SK-N-SH (cell line): ENCODE results near the gene SETDB2.

ENCODE experiments used
- EP300 ChIP-seq, 2 experiments: IDR thresholded peaks; 2 replicates each; pipeline versions ENCODE4 v1.4.0 to v1.6.1; 2012; ENCODE audit warnings: borderline replicate concordance in 1 of 2, low read depth in 1 of 2, low read length in 1 of 2
- JUND ChIP-seq: IDR thresholded peaks from 2 replicates; pipeline ENCODE4 v1.4.0; 2012
- POLR2AphosphoS5 ChIP-seq: IDR thresholded peaks from 2 replicates; pipeline ENCODE4 v1.6.1; 2012; ENCODE audit warnings: low read depth, low read length
- SMC3 ChIP-seq: IDR thresholded peaks from 2 replicates; pipeline ENCODE4 v1.6.1; 2012; ENCODE audit warnings: low read depth, low read length, improper control_type of control experiment
- YY1 ChIP-seq: IDR thresholded peaks from 2 replicates; pipeline ENCODE4 v1.4.0; 2012; ENCODE audit warnings: low read depth, mild to moderate bottlenecking
- TF ChIP-seq, protein P1 (sequence below): fragments of 200-600 bp; sonication (generic); IDR thresholded peaks from 2 replicates; pipeline ENCODE4 v1.6.1; 2017; ENCODE audit warnings: antibody characterized with exemption, mild to moderate bottlenecking, moderate library complexity
- TF ChIP-seq, protein P2 (sequence below): IDR thresholded peaks from 2 replicates; pipeline ENCODE4 v1.6.1; 2012; ENCODE audit warnings: mild to moderate bottlenecking, low read depth, low read length, moderate library complexity

DNA sequence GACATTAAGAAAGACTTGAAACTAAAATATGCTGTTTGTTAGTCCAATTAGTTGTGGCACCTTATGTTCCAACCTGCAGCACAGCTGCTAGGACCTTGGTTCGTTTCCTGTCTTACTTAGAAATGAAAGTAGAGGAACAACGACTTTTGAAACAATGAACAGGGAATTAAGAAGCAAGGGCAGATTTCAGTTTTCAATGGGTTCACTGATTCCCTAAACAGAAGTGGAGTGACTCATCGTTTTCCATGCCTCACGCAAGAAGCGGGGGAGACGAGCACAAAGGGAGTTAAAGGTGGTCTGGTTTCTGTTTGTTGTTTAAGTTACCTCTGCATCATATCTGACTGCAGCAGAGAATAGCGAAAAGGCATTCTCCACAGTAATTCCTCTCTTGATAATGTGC, 96.5 kb downstream of the SETDB2 start:
- no peak for TF ChIP-seq POLR2AphosphoS5
- TF ChIP-seq, protein P1, sequence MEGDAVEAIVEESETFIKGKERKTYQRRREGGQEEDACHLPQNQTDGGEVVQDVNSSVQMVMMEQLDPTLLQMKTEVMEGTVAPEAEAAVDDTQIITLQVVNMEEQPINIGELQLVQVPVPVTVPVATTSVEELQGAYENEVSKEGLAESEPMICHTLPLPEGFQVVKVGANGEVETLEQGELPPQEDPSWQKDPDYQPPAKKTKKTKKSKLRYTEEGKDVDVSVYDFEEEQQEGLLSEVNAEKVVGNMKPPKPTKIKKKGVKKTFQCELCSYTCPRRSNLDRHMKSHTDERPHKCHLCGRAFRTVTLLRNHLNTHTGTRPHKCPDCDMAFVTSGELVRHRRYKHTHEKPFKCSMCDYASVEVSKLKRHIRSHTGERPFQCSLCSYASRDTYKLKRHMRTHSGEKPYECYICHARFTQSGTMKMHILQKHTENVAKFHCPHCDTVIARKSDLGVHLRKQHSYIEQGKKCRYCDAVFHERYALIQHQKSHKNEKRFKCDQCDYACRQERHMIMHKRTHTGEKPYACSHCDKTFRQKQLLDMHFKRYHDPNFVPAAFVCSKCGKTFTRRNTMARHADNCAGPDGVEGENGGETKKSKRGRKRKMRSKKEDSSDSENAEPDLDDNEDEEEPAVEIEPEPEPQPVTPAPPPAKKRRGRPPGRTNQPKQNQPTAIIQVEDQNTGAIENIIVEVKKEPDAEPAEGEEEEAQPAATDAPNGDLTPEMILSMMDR = no peak
- TF ChIP-seq, protein P2, sequence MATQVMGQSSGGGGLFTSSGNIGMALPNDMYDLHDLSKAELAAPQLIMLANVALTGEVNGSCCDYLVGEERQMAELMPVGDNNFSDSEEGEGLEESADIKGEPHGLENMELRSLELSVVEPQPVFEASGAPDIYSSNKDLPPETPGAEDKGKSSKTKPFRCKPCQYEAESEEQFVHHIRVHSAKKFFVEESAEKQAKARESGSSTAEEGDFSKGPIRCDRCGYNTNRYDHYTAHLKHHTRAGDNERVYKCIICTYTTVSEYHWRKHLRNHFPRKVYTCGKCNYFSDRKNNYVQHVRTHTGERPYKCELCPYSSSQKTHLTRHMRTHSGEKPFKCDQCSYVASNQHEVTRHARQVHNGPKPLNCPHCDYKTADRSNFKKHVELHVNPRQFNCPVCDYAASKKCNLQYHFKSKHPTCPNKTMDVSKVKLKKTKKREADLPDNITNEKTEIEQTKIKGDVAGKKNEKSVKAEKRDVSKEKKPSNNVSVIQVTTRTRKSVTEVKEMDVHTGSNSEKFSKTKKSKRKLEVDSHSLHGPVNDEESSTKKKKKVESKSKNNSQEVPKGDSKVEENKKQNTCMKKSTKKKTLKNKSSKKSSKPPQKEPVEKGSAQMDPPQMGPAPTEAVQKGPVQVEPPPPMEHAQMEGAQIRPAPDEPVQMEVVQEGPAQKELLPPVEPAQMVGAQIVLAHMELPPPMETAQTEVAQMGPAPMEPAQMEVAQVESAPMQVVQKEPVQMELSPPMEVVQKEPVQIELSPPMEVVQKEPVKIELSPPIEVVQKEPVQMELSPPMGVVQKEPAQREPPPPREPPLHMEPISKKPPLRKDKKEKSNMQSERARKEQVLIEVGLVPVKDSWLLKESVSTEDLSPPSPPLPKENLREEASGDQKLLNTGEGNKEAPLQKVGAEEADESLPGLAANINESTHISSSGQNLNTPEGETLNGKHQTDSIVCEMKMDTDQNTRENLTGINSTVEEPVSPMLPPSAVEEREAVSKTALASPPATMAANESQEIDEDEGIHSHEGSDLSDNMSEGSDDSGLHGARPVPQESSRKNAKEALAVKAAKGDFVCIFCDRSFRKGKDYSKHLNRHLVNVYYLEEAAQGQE = no peak
- no peak for TF ChIP-seq SMC3
- no peak for TF ChIP-seq YY1
- TF ChIP-seq JUND = no peak
- no peak for TF ChIP-seq EP300 (IDR thresholded peaks at IDR 0.05; ENCODE audit: borderline replicate concordance in 1 of 2, low read depth in 1 of 2, low read length in 1 of 2)
